Activated naive CD4-positive, alpha-beta T cell treated with anti-CD3 and anti-CD28 coated beads, Interleukin-2, amount 50 U/mL, for 24 hours (primary cell): ENCODE measurements around the gene WDFY1.

Experiments
- H3K27ac Mint-ChIP-seq: one replicate; pipeline ENCODE4 v1.8.0; 2021; ENCODE audit warnings: mild to moderate bottlenecking, mixed read lengths
- H3K27me3 Mint-ChIP-seq: one replicate; pipeline ENCODE4 v1.8.0; 2021; ENCODE audit warnings: mixed read lengths
- H3K36me3 Mint-ChIP-seq: one replicate; pipeline ENCODE4 v1.8.0; 2021; ENCODE audit warnings: mixed read lengths
- H3K4me1 Mint-ChIP-seq: one replicate; pipeline ENCODE4 v1.8.0; 2021; ENCODE audit warnings: mixed read lengths
- H3K4me3 Mint-ChIP-seq: one replicate; pipeline ENCODE4 v1.8.0; 2021; ENCODE audit warnings: mild to moderate bottlenecking, mixed read lengths
- H3K9me3 Mint-ChIP-seq: one replicate; pipeline ENCODE4 v1.8.0; 2021; ENCODE audit warnings: mixed read lengths

WDFY1 gene

GRCh38 chr2:223870840-223871611 lies 74.1 kb downstream of the WDFY1 start:
- Mint-ChIP-seq H3K27ac (no peak overlapping the region), H3K4me1 (peaks cover 7% of the 10 kb centered on the region), H3K27me3 (no peaks in the 10 kb centered on the region), H3K36me3 (peaks cover 13% of the 10 kb centered on the region), H3K4me3 (no peak overlapping the region), H3K9me3 (no peaks in the 10 kb centered on the region)

- H3K4me3 Mint-ChIP-seq: no peak overlapping the region
- H3K27ac Mint-ChIP-seq: no peak overlapping the region
- H3K4me1 Mint-ChIP-seq: peaks cover 24% of the 10 kb centered on the region
- peaks cover 9% of the 10 kb centered on the region for H3K36me3 Mint-ChIP-seq
- no peaks in the 10 kb centered on the region for H3K27me3 Mint-ChIP-seq
- H3K9me3 Mint-ChIP-seq: no peaks in the 10 kb centered on the region
Measured at GRCh38 chr2:223868005-223868404, 77.1 kb downstream of the WDFY1 start.

GRCh38 chr2:223865907-223866508 lies 79.1 kb downstream of the WDFY1 start:
- H3K36me3 Mint-ChIP-seq: peaks cover 2% of the 10 kb centered on the region
- H3K9me3 Mint-ChIP-seq: no peaks in the 10 kb centered on the region
- no peak overlapping the region for H3K27ac Mint-ChIP-seq
- H3K4me3 Mint-ChIP-seq: peak overlapping the region; percentile 34
- no peaks in the 10 kb centered on the region for H3K27me3 Mint-ChIP-seq
- peaks cover 24% of the 10 kb centered on the region for H3K4me1 Mint-ChIP-seq

- H3K9me3 Mint-ChIP-seq: no peaks in the 10 kb centered on the region
- H3K4me1 Mint-ChIP-seq: peaks cover 24% of the 10 kb centered on the region
- H3K4me3 Mint-ChIP-seq: peak overlapping the region; percentile 59
- H3K27ac Mint-ChIP-seq: no peak overlapping the region
- no peaks in the 10 kb centered on the region for H3K27me3 Mint-ChIP-seq
- H3K36me3 Mint-ChIP-seq: peaks cover 2% of the 10 kb centered on the region
Measured at GRCh38 chr2:223865124-223865523, 80.0 kb downstream of the WDFY1 start.

- no peaks in the 10 kb centered on the region for H3K9me3 Mint-ChIP-seq
- H3K27me3 Mint-ChIP-seq: no peaks in the 10 kb centered on the region
- peaks cover 2% of the 10 kb centered on the region for H3K36me3 Mint-ChIP-seq
- peaks cover 24% of the 10 kb centered on the region for H3K4me1 Mint-ChIP-seq
- H3K27ac Mint-ChIP-seq: no peak overlapping the region
- H3K4me3 Mint-ChIP-seq: no peak overlapping the region
Measured at GRCh38 chr2:223863491-223863890, 81.6 kb downstream of the WDFY1 start.

- no peak overlapping the region for H3K4me3 Mint-ChIP-seq
- no peaks in the 10 kb centered on the region for H3K9me3 Mint-ChIP-seq
- H3K4me1 Mint-ChIP-seq: peaks cover 17% of the 10 kb centered on the region
- H3K36me3 Mint-ChIP-seq: peaks cover 2% of the 10 kb centered on the region
- no peak overlapping the region for H3K27ac Mint-ChIP-seq
- no peaks in the 10 kb centered on the region for H3K27me3 Mint-ChIP-seq
Measured at GRCh38 chr2:223860809-223861738, 84.1 kb downstream of the WDFY1 start.

GRCh38 chr2:223859070-223859469 lies 86.1 kb downstream of the WDFY1 start:
- Mint-ChIP-seq H3K4me1 (no peaks in the 10 kb centered on the region), H3K36me3 (peaks cover 2% of the 10 kb centered on the region), H3K4me3 (no peak overlapping the region), H3K27me3 (no peaks in the 10 kb centered on the region), H3K9me3 (no peaks in the 10 kb centered on the region), H3K27ac (no peak overlapping the region)

GRCh38 chr2:223856584-223856983 lies 88.6 kb downstream of the WDFY1 start:
- no peak overlapping the region for H3K27ac Mint-ChIP-seq
- no peaks in the 10 kb centered on the region for H3K27me3 Mint-ChIP-seq
- H3K4me1 Mint-ChIP-seq: no peaks in the 10 kb centered on the region
- H3K9me3 Mint-ChIP-seq: no peaks in the 10 kb centered on the region
- no peak overlapping the region for H3K4me3 Mint-ChIP-seq
- no peaks in the 10 kb centered on the region for H3K36me3 Mint-ChIP-seq

- H3K4me3 Mint-ChIP-seq: no peak overlapping the region
- peaks cover 5% of the 10 kb centered on the region for H3K4me1 Mint-ChIP-seq
- H3K27me3 Mint-ChIP-seq: no peaks in the 10 kb centered on the region
- H3K36me3 Mint-ChIP-seq: peaks cover 2% of the 10 kb centered on the region
- H3K9me3 Mint-ChIP-seq: no peaks in the 10 kb centered on the region
- H3K27ac Mint-ChIP-seq: no peak overlapping the region
Measured at GRCh38 chr2:223856021-223856420, 89.1 kb downstream of the WDFY1 start.

GRCh38 chr2:223855426-223855825 lies 89.7 kb downstream of the WDFY1 start:
- no peaks in the 10 kb centered on the region for H3K9me3 Mint-ChIP-seq
- peaks cover 2% of the 10 kb centered on the region for H3K36me3 Mint-ChIP-seq
- peaks cover 6% of the 10 kb centered on the region for H3K4me1 Mint-ChIP-seq
- no peaks in the 10 kb centered on the region for H3K27me3 Mint-ChIP-seq
- no peak overlapping the region for H3K4me3 Mint-ChIP-seq
- no peak overlapping the region for H3K27ac Mint-ChIP-seq

GRCh38 chr2:223854741-223855140 lies 90.4 kb downstream of the WDFY1 start:
- Mint-ChIP-seq H3K36me3 (peaks cover 2% of the 10 kb centered on the region), H3K4me1 (peaks cover 6% of the 10 kb centered on the region), H3K4me3 (no peak overlapping the region), H3K27me3 (no peaks in the 10 kb centered on the region), H3K27ac (no peak overlapping the region), H3K9me3 (no peaks in the 10 kb centered on the region)

GRCh38 chr2:223853425-223853837 lies 91.7 kb downstream of the WDFY1 start:
- peaks cover 10% of the 10 kb centered on the region for H3K36me3 Mint-ChIP-seq
- no peak overlapping the region for H3K27ac Mint-ChIP-seq

GRCh38 chr2:223852281-223852795 lies 92.8 kb downstream of the WDFY1 start:
- H3K36me3 Mint-ChIP-seq: peaks cover 13% of the 10 kb centered on the region
- no peak overlapping the region for H3K27ac Mint-ChIP-seq
- no peaks in the 10 kb centered on the region for H3K9me3 Mint-ChIP-seq
- peaks cover 11% of the 10 kb centered on the region for H3K4me1 Mint-ChIP-seq
- no peaks in the 10 kb centered on the region for H3K27me3 Mint-ChIP-seq
- no peak overlapping the region for H3K4me3 Mint-ChIP-seq

More at GRCh38 chr2:223853425-223853837, 91.7 kb downstream of the WDFY1 start:
- no peaks in the 10 kb centered on the region for H3K9me3 Mint-ChIP-seq
- peaks cover 6% of the 10 kb centered on the region for H3K4me1 Mint-ChIP-seq
- H3K4me3 Mint-ChIP-seq: no peak overlapping the region
- H3K27me3 Mint-ChIP-seq: no peaks in the 10 kb centered on the region

GRCh38 chr2:223847410-223847809 lies 97.7 kb downstream of the WDFY1 start:
- no peaks in the 10 kb centered on the region for H3K9me3 Mint-ChIP-seq
- H3K4me1 Mint-ChIP-seq: peaks cover 11% of the 10 kb centered on the region
- H3K4me3 Mint-ChIP-seq: no peak overlapping the region
- H3K36me3 Mint-ChIP-seq: peaks cover 13% of the 10 kb centered on the region
- no peak overlapping the region for H3K27ac Mint-ChIP-seq
- H3K27me3 Mint-ChIP-seq: no peaks in the 10 kb centered on the region

- no peak overlapping the region for H3K4me3 Mint-ChIP-seq
- no peaks in the 10 kb centered on the region for H3K9me3 Mint-ChIP-seq
- peaks cover 13% of the 10 kb centered on the region for H3K36me3 Mint-ChIP-seq
- H3K27ac Mint-ChIP-seq: no peak overlapping the region
- no peaks in the 10 kb centered on the region for H3K27me3 Mint-ChIP-seq
- peaks cover 11% of the 10 kb centered on the region for H3K4me1 Mint-ChIP-seq
Measured at GRCh38 chr2:223846515-223846914, 98.6 kb downstream of the WDFY1 start.
